HepG2 (cell line): ENCODE measurements around the gene GPATCH8. TPM values are rescaled to one million over a fixed set of nuclear protein-coding genes. Genes with fewer than 3 reads are reported as not detected.

Experiments used
- ATAC-seq: fragments of 200-7000 bp; cut with Tn5 transposase; 3 replicates; pipeline ENCODE4 v1.9.1; 2020; ENCODE audit warnings: mild to moderate bottlenecking, moderate library complexity
- BruUV-seq: library from RNA; stranded (reverse); fragments of 400-500 nt; replicated peaks from 2 replicates; lab custom pipeline; 2021; lab: Mats Ljungman, UMichigan
- CTCF ChIA-PET: fragments of 300-600 bp; formaldehyde crosslinking; extraction: SDS; loops from one replicate; lab custom pipeline; 2021; ENCODE audit warnings: low total read pairs, inconsistent platforms, low intra/inter-chr PET ratio; lab: Yijun Ruan, JAX
- POLR2A ChIA-PET: fragments of 350-600 bp; sonication (Branson Sonifier 250); formaldehyde crosslinking; loops from one replicate; lab custom pipeline; 2020; ENCODE audit warnings: antibody characterized with exemption, inconsistent platforms; lab: Yijun Ruan, JAX
- DNase-seq: peaks from one replicate; pipeline ENCODE4 v3.0.0-alpha.2; 2015; ENCODE audit warnings: low spot score
- FAIRE-seq: peaks from 3 replicates; lab custom pipeline; 2011; peaks lifted over from hg19 to GRCh38; lab: Jason Lieb, UNC
- H2AFZ ChIP-seq: one replicate; pipeline ENCODE4 v1.6.1; 2011; ENCODE audit warnings: low read length, inconsistent platforms
- H3K27ac ChIP-seq: fragments of 300-600 bp; 3 replicates; pipeline ENCODE4 v1.8.0; 2011; ENCODE audit warnings: mixed run types, mild to moderate bottlenecking, mixed read lengths, low read length, inconsistent platforms; ENCODE audit not compliant: insufficient read depth; ENCODE audit errors: extremely low read length
- H3K27me3 ChIP-seq, 2 experiments: fragments of 200-600 bp in 1 of 2; 2 replicates in 1 of 2; 3 replicates in 1 of 2; pipeline versions ENCODE4 v1.6.0 to v1.8.0; 2011; ENCODE audit warnings: low read length in 2 of 2, mild to moderate bottlenecking in 2 of 2, moderate library complexity in 2 of 2, inconsistent platforms in 1 of 2; ENCODE audit not compliant: insufficient read depth in 2 of 2, control insufficient read depth in 1 of 2
- H3K36me3 ChIP-seq, 2 experiments: fragments of 200-600 bp in 1 of 2; replicated peaks in 1 of 2; 2 replicates in 1 of 2; 3 replicates in 1 of 2; pipeline versions ENCODE4 v1.5.1 to v1.8.0; 2011; ENCODE audit warnings: low read length in 2 of 2, inconsistent platforms in 1 of 2; ENCODE audit not compliant: insufficient read depth in 2 of 2, control insufficient read depth in 1 of 2
- H3K4me1 ChIP-seq: 2 replicates; pipeline ENCODE4 v1.5.1; 2012; ENCODE audit warnings: low read length, inconsistent platforms; ENCODE audit not compliant: insufficient read depth
- H3K4me2 ChIP-seq: 2 replicates; pipeline ENCODE4 v1.6.0; 2011; ENCODE audit warnings: low read depth, low read length, inconsistent platforms
- H3K4me3 ChIP-seq, 3 experiments: fragments of 200-600 bp in 1 of 3; sonication (generic), shearing (Covaris generic) in 1 of 3; replicated peaks in 1 of 3; 2 replicates each; pipeline ENCODE4 v1.5.1; 2011 to 2016; ENCODE audit warnings: low read length in 3 of 3, inconsistent platforms in 2 of 3, low read depth in 2 of 3, mild to moderate bottlenecking in 2 of 3, control low read depth in 1 of 3, mixed read lengths in 1 of 3; ENCODE audit not compliant: insufficient read depth in 1 of 3
- H3K79me2 ChIP-seq: one replicate; pipeline ENCODE4 v1.6.1; 2011; ENCODE audit warnings: low read length, inconsistent platforms; ENCODE audit not compliant: insufficient read depth
- H3K9ac ChIP-seq: 2 replicates; pipeline ENCODE4 v1.6.0; 2011; ENCODE audit warnings: mild to moderate bottlenecking, low read depth, low read length, inconsistent platforms; ENCODE audit not compliant: insufficient read depth
- H3K9me3 ChIP-seq: 2 replicates; pipeline ENCODE4 v1.5.1; 2012; ENCODE audit warnings: mild to moderate bottlenecking, low read length
- H4K20me1 ChIP-seq: 2 replicates; pipeline ENCODE4 v1.6.0; 2011; ENCODE audit warnings: inconsistent platforms, mild to moderate bottlenecking, low read length, moderate library complexity; ENCODE audit not compliant: insufficient read depth
- ATF5 ChIP-seq: sonication (generic); formaldehyde crosslinking; IDR thresholded peaks from 2 replicates; pipeline ENCODE4 v1.4.0; 2020; ENCODE audit warnings: mild to moderate bottlenecking, low read depth, missing genetic modification reagents
- E2F2 ChIP-seq: sonication (generic); formaldehyde crosslinking; IDR thresholded peaks from 2 replicates; pipeline ENCODE4 v1.4.0; 2020; ENCODE audit warnings: missing genetic modification reagents, borderline replicate concordance
- FUBP1 ChIP-seq: sonication (generic); formaldehyde crosslinking; IDR thresholded peaks from 2 replicates; pipeline ENCODE4 v1.5.1; 2020; ENCODE audit warnings: missing genetic modification reagents, mild to moderate bottlenecking, borderline replicate concordance
- HMG20A ChIP-seq: IDR thresholded peaks from 2 replicates; pipeline ENCODE4 v1.6.1; 2016; ENCODE audit warnings: borderline replicate concordance
- KDM3A ChIP-seq: IDR thresholded peaks from 2 replicates; pipeline ENCODE4 v1.6.1; 2018; ENCODE audit warnings: low read depth, missing compliant biosample characterization
- POGK ChIP-seq: sonication (generic); formaldehyde crosslinking; conservative IDR thresholded peaks from 2 replicates; pipeline ENCODE4 v1.8.0; 2022; ENCODE audit warnings: mild to moderate bottlenecking, moderate library complexity, missing genetic modification reagents
- TARDBP ChIP-seq: sonication (generic); formaldehyde crosslinking; IDR thresholded peaks from 2 replicates; pipeline ENCODE4 v1.8.0; 2022; ENCODE audit warnings: mild to moderate bottlenecking, missing genetic modification reagents
- TSC22D2 ChIP-seq: sonication (generic); formaldehyde crosslinking; IDR thresholded peaks from 2 replicates; pipeline ENCODE4 v1.5.1; 2020; ENCODE audit warnings: missing genetic modification reagents, mild to moderate bottlenecking, borderline replicate concordance
- ZBTB42 ChIP-seq: sonication (generic); formaldehyde crosslinking; IDR thresholded peaks from 2 replicates; pipeline ENCODE4 v1.5.0; 2020; ENCODE audit warnings: mild to moderate bottlenecking, missing genetic modification reagents
- ZNF180 ChIP-seq: sonication (generic); formaldehyde crosslinking; IDR thresholded peaks from 2 replicates; pipeline ENCODE4 v1.4.0; 2020; ENCODE audit warnings: low read depth, missing genetic modification reagents, borderline replicate concordance
- ZNF207 ChIP-seq: fragments of 450-650 bp; IDR thresholded peaks from 2 replicates; pipeline ENCODE4 v1.6.1; 2016; ENCODE audit warnings: antibody characterized with exemption, borderline replicate concordance
- ZNF737 ChIP-seq: sonication (generic); formaldehyde crosslinking; IDR thresholded peaks from 2 replicates; pipeline ENCODE4 v1.5.0; 2020; ENCODE audit warnings: missing genetic modification reagents, mild to moderate bottlenecking, borderline replicate concordance
- WGBS: methylation state at CpG from one replicate; pipeline ENCODE4 v1.1.6; 2017; ENCODE audit warnings: low lambda C conversion rate; 5-methylcytosine and 5-hydroxymethylcytosine counted together
- in situ Hi-C: cut with HindIII; loops from 2 replicates; pipeline ENCODE4 v1.10.0; 2017; ENCODE audit warnings: low pct_unique_long_range_greater_than_20kb; ENCODE audit not compliant: extremely low pct_ligation_motif_present
- intact Hi-C: fragments of 100-400 bp; cut with micrococcal nuclease; formaldehyde crosslinking; loops from one replicate; pipeline ENCODE4 v1.10.0; 2022; ENCODE audit not compliant: unreplicated experiment
- polyA plus RNA-seq, 8 experiments: library from polyadenylated mRNA; depleted of rRNA in 3 of 8; stranded (reverse) in 7 of 8; unstranded in 1 of 8; fragments of >200 nt; fragmentation: Illumina TruSeq in 4 of 8; extraction: Trizol in 4 of 8; gene quantifications; 2 replicates each; pipeline versions ENCODE4 v1.2.1 to v1.2.3, GENCODE V29; 2011 to 2016; ENCODE audit warnings: low read depth in 4 of 8, missing spikeins in 1 of 8, mixed read lengths in 1 of 8; ENCODE audit not compliant: insufficient read depth in 1 of 8
- total RNA-seq, 5 experiments: library from RNA; depleted of rRNA; stranded (reverse); fragments of >200 nt; fragmentation: Illumina TruSeq; extraction: Trizol; gene quantifications; 2 replicates each; pipeline ENCODE4 v1.2.3, GENCODE V29; 2016; ENCODE audit warnings: low read depth in 1 of 5

GPATCH8 gene
- total and polyA plus RNA-seq, 2 of the 13 experiments (the other 11 are each of a cell fraction or from before 2014, with no cell fraction given), result 20.7 to 21.5 TPM

DNA sequence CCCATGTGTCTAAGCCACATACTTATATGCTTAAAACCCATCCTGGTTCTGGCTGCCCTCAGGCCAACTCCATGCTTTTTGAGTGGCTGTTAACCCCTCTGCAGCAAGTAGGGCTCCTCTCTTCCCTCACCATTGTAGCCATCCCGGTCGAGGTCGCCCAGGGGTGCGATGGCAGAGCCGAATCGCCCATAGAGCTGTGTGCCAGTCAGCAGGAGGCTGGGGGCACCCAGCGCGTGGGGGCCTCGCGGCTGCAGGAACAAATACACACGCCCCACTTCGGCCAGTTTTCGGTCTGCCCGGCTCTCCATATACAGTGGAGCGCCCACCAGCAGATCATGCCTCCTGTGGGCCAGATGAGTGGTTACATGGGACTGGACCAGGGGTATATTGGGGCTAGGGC is 119.8 kb downstream of the GPATCH8 start:
- FAIRE-seq (no peak), ATAC-seq (peak; percentile 4; the same call in 1 of the 3 replicates), DNase-seq (no peak)
- ChIA-PET POLR2A (no interaction called here), CTCF (no interaction called here)
- intact Hi-C loops, result no loop called here
- Histone ChIP-seq H3K36me3 (no peaks in the 10 kb centered on the region), H3K27ac (no peak overlapping the region), H4K20me1 (no peaks in the 10 kb centered on the region), H3K27me3 (peaks cover 20 to 71% of the 10 kb centered on the region in 2 experiments), H2AFZ (no peak overlapping the region), H3K4me2 (no peak overlapping the region), H3K9me3 (no peaks in the 10 kb centered on the region), H3K4me1 (peaks cover 19% of the 10 kb centered on the region), H3K79me2 (no peaks in the 10 kb centered on the region), H3K9ac (no peak overlapping the region), H3K4me3 (no peak overlapping the region)
- 53% methylated on average over 15 of the region's 15 CpGs for WGBS
- BruUV-seq, result no TSS peak
- in situ Hi-C loops, result no loop called here
- TF ChIP-seq KDM3A, result no peak
- no peak for TF ChIP-seq HMG20A
- no peak for TF ChIP-seq TSC22D2 (CRISPR knock-in tag)
- no peak for TF ChIP-seq ZNF737
- no peak for TF ChIP-seq POGK (CRISPR knock-in tag)
- no peak for TF ChIP-seq ZNF207
- no peak for TF ChIP-seq FUBP1 (CRISPR knock-in tag)
- TF ChIP-seq ATF5, result no peak
- TF ChIP-seq TARDBP (CRISPR knock-in tag), result no peak
- no peak for TF ChIP-seq ZBTB42 (CRISPR knock-in tag)
- no peak for TF ChIP-seq E2F2 (CRISPR knock-in tag)
- TF ChIP-seq ZNF180 (CRISPR knock-in tag), result no peak
